Measurements from ENCODE around the gene TFAP2B.

- TF ChIP-seq CTCF (conservative IDR thresholded peaks at IDR 0.05; ENCODE audit: low read depth, low read length): no peak
- TF ChIP-seq EZH2 (IDR thresholded peaks at IDR 0.05; ENCODE audit: borderline replicate concordance, low read depth, low read length, poor library complexity, severe bottlenecking): no peak
These were observed 23.8 kb downstream of the TFAP2B start for GRCh38 chr6:50842446-50842845.

Measured in A673 (cell line).